Body of pancreas (tissue), 4 donors: ENCODE measurements around the gene GAK.

ENCODE experiments used
- POLR2A ChIP-seq, 3 donors: fragments of 450-650 bp; IDR thresholded peaks; one replicate each; pipeline ENCODE4 v1.6.1; 2016; ENCODE audit warnings: antibody characterized with exemption in 3 of 3, mild to moderate bottlenecking in 2 of 3
- TF ChIP-seq, protein P1 (sequence below), 7 experiments: fragments of 450-650 bp in 4 of 7; fragments of 200-600 bp in 3 of 7; sonication (generic) in 3 of 7; IDR thresholded peaks; one replicate each; pipeline ENCODE4 v1.5.1; 2016 to 2019; ENCODE audit warnings: antibody characterized with exemption in 7 of 7

- TF ChIP-seq, protein P1, sequence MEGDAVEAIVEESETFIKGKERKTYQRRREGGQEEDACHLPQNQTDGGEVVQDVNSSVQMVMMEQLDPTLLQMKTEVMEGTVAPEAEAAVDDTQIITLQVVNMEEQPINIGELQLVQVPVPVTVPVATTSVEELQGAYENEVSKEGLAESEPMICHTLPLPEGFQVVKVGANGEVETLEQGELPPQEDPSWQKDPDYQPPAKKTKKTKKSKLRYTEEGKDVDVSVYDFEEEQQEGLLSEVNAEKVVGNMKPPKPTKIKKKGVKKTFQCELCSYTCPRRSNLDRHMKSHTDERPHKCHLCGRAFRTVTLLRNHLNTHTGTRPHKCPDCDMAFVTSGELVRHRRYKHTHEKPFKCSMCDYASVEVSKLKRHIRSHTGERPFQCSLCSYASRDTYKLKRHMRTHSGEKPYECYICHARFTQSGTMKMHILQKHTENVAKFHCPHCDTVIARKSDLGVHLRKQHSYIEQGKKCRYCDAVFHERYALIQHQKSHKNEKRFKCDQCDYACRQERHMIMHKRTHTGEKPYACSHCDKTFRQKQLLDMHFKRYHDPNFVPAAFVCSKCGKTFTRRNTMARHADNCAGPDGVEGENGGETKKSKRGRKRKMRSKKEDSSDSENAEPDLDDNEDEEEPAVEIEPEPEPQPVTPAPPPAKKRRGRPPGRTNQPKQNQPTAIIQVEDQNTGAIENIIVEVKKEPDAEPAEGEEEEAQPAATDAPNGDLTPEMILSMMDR (IDR thresholded peaks at IDR 0.05): no peak
- no peak for TF ChIP-seq POLR2A (IDR thresholded peaks at IDR 0.05)
Observed at GRCh38 chr4:958696-959337, 26.7 kb upstream of the GAK start.
